Tibial nerve (tissue), 4 donors: ENCODE data around the gene CFAP299.

Experiments
- CTCF ChIP-seq, 5 experiments: fragments of 200-600 bp in 3 of 5; fragments of 450-650 bp in 2 of 5; sonication (generic) in 3 of 5; IDR thresholded peaks; one replicate each; pipeline ENCODE4 v1.5.1; 2016 to 2019; ENCODE audit warnings: antibody characterized with exemption in 5 of 5, mild to moderate bottlenecking in 3 of 5, moderate library complexity in 2 of 5
- EP300 ChIP-seq, 2 donors: sonication (generic); formaldehyde crosslinking; IDR thresholded peaks; one replicate each; pipeline ENCODE4 v1.6.1; 2017; ENCODE audit warnings: antibody characterized with exemption in 2 of 2, mild to moderate bottlenecking in 1 of 2
- POLR2A ChIP-seq, 2 donors: fragments of 450-650 bp; IDR thresholded peaks; one replicate each; pipeline ENCODE4 v1.6.1; 2017; ENCODE audit warnings: antibody characterized with exemption in 2 of 2, mild to moderate bottlenecking in 2 of 2, moderate library complexity in 2 of 2

- TF ChIP-seq CTCF (IDR thresholded peaks at IDR 0.05) (no peak), EP300 (IDR thresholded peaks at IDR 0.05) (no peak), POLR2A (IDR thresholded peaks at IDR 0.05) (no peak)
Observed at GRCh38 chr4:80307774-80308465, 27.6 kb upstream of the CFAP299 start.
